ENCODE data around the gene MTX3. TPM values are rescaled to one million over a fixed set of nuclear protein-coding genes. Genes with fewer than 3 reads are reported as not detected.

The MTX3 gene, protein sequence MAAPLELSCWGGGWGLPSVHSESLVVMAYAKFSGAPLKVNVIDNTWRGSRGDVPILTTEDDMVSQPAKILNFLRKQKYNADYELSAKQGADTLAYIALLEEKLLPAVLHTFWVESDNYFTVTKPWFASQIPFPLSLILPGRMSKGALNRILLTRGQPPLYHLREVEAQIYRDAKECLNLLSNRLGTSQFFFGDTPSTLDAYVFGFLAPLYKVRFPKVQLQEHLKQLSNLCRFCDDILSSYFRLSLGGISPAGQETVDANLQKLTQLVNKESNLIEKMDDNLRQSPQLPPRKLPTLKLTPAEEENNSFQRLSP
- 10 to 100 TPM; 22.7 to 22.9 TPM for total RNA-seq
- 1 to 10 TPM; 2.4 to 2.7 TPM for polyA plus RNA-seq

DNA sequence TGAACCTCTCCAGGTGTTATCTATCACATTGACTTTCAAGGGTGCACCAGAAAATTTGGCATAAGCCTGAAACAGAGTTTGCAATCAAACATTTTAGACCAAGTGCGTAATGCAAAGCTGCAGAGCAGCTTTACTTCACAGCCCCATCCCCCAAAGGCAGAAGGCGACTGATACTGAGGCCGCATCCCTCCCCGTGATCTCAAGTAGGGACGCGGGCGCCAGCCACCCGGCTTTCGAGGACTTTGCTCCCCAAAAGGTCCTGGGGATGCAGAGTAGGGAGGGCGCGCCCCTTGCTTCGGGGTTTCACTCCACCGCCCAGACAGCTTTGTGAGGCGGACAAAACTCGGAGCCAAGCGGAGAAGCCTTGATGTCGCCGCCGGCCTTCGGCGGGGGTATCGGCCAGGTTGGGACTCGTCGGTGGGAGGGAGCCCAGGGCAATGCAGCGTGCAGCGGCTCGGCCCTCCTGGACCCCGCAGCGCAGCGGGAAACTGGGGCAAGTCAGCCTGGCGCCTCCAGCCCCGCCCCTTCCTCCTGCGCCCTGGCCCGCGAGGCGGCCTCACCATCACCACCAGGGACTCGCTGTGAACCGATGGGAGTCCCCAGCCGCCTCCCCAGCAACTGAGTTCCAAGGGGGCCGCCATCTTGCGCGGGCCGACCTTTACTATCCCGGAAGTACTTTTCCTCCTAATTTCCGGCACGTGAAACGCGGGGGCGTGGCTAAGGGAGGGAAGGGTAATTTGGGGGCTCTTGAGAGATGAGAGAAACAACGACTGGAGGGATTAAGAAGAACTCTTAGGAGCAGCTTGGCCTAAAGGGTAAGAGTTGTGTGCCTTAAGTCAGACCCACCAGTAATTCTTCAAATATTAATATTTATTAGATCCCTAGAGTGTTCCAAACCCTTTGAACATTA, at the start of gene MTX3:
Gene MTX3 (minus strand): TSS at position 665 of the 910 bp plus-strand sequence. CDS start 24 bp downstream, at position 641.
- Histone ChIP-seq H3K27ac (ENCODE audit: low read depth, low read length) (peak within 1 kb of the TSS; percentile 67), H3K36me3 (ENCODE audit: insufficient read depth, low read length) (peaks cover 7% of the 10 kb centered on the region), H3K4me3 (ENCODE audit: low read length in 2 of 2) (peak within 1 kb of the TSS; percentile 63 to 75), H3K27me3 (ENCODE audit: insufficient read depth, low read length) (no peaks in the 10 kb centered on the region), H3K9me3 (ENCODE audit: control insufficient read depth in 1 of 2, low read length in 2 of 2) (no peaks in the 10 kb centered on the region), H3K4me1 (ENCODE audit: insufficient read depth, low read length) (peaks cover 23% of the 10 kb centered on the region)
- H3K9me3 Mint-ChIP-seq: no peaks in the 10 kb centered on the region
- intact Hi-C loops (cut with micrococcal nuclease): loop anchor here (1.0 to 5.0 kb wide), 7 partner anchors 20 to 661 kb away; partner anchors contain the start of genes DHFR, HOMER1, MSH3 and TENT2
- H3K4me1 Mint-ChIP-seq: peaks cover 15 to 23% (median 19%) of the 10 kb centered on the region in 4 donors
- H3K27ac Mint-ChIP-seq: peak within 1 kb of the TSS; percentile 83 to 96 (median 93)
- peaks cover 24 to 32% of the 10 kb centered on the region in 2 donors for H3K36me3 Mint-ChIP-seq
- peaks cover 7% of the 10 kb centered on the region in 2 donors for H3K27me3 Mint-ChIP-seq
- peak within 1 kb of the TSS; percentile 82 to 93 (median 87) for H3K4me3 Mint-ChIP-seq
- ChIA-PET POLR2A (ENCODE audit: partially characterized antibody) (interaction anchor here (0.6 to 1.9 kb wide), 12 partner anchors 10 to 1016 kb away, joined by 3 to 17 read pairs (median 4); partner anchors contain the start of genes DHFR, MSH3 and SERINC5), CTCF (ENCODE audit: partially characterized antibody) (interaction anchor here (1.0 to 2.7 kb wide), 2 partner anchors 11 to 93 kb away, joined by 3 to 9 read pairs; no protein-coding TSS in a partner anchor)
- DNase-seq: peak; percentile 80 to 90 (median 85)

DNA sequence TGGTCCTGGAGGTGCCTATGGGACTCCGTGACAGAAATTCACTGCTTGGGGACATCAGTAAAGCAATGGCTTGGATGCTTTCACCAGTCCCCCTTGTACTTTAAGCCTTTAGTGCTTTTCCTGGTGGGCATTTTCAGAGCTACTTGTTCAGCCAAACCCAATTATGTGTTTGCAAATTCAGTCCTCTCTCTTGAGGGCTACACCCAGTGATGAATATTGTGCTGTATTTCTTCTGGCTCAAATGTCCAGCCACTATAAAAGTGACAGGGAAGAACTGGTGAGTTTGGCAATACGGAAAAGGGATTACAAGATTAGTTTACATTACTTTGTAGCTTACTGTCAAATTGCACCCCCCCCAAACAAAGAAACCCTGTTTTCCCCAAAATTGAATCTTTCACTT, 48.6 kb upstream of the MTX3 start:
- peaks cover 16% of the 10 kb centered on the region for H3K27me3 ChIP-seq (ENCODE audit: insufficient read depth, low read length)
- ChIA-PET POLR2A (ENCODE audit: partially characterized antibody) (no interaction called here), CTCF (ENCODE audit: partially characterized antibody) (no interaction called here)
- peaks cover 0 to 8% (median 4%) of the 10 kb centered on the region in 4 donors for H3K4me1 Mint-ChIP-seq
- no peaks in the 10 kb centered on the region for H3K36me3 Mint-ChIP-seq
- no peak for DNase-seq
- H3K27ac Mint-ChIP-seq: peak overlapping the region in 1 of 7 donors; percentile 54
- no peak overlapping the region for H3K4me3 Mint-ChIP-seq
- peaks cover 0 to 1% (median 0%) of the 10 kb centered on the region in 8 donors for H3K9me3 Mint-ChIP-seq
- no peak overlapping the region for H3K4me3 ChIP-seq (ENCODE audit: low read length in 2 of 2)
- H3K36me3 ChIP-seq (ENCODE audit: insufficient read depth, low read length): no peaks in the 10 kb centered on the region
- no peaks in the 10 kb centered on the region for H3K9me3 ChIP-seq (ENCODE audit: control insufficient read depth in 1 of 2, low read length in 2 of 2)
- intact Hi-C loops (cut with micrococcal nuclease): no loop called here
- H3K27me3 Mint-ChIP-seq: peaks cover 37 to 50% of the 10 kb centered on the region in 2 donors
- no peaks in the 10 kb centered on the region for H3K4me1 ChIP-seq (ENCODE audit: insufficient read depth, low read length)
- no peak overlapping the region for H3K27ac ChIP-seq (ENCODE audit: low read depth, low read length)

DNA sequence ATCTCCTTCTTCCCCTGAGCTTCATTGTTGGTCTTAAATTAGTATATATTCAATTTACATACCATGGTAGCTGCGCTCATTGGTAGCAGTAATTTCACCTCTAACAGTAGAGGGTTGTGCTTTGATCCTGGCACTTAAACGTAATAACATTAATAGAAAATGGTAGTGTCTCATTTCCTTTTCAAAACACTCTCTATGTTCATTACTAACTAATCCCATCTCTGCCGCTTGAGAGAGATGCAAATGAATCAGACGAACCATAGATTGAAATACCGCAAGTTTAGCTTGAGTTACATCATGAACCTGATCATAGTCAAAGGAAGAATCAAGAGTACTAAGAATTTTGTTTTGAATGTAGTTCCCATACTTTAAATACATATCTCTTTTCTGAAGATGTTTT, 46.3 kb upstream of the MTX3 start:
- H3K36me3 Mint-ChIP-seq: no peaks in the 10 kb centered on the region
- Histone ChIP-seq H3K27ac (ENCODE audit: low read depth, low read length) (no peak overlapping the region), H3K9me3 (ENCODE audit: control insufficient read depth in 1 of 2, low read length in 2 of 2) (no peaks in the 10 kb centered on the region), H3K27me3 (ENCODE audit: insufficient read depth, low read length) (peaks cover 23% of the 10 kb centered on the region), H3K4me3 (ENCODE audit: low read length in 2 of 2) (no peak overlapping the region), H3K4me1 (ENCODE audit: insufficient read depth, low read length) (no peaks in the 10 kb centered on the region), H3K36me3 (ENCODE audit: insufficient read depth, low read length) (no peaks in the 10 kb centered on the region)
- DNase-seq: no peak
- H3K4me1 Mint-ChIP-seq: peaks cover 0 to 9% (median 5%) of the 10 kb centered on the region in 4 donors
- POLR2A ChIA-PET (ENCODE audit: partially characterized antibody): no interaction called here
- no peak overlapping the region for H3K27ac Mint-ChIP-seq
- intact Hi-C loops (cut with micrococcal nuclease): no loop called here
- H3K9me3 Mint-ChIP-seq: peaks cover 0 to 3% (median 0%) of the 10 kb centered on the region in 8 donors
- H3K27me3 Mint-ChIP-seq: peaks cover 45 to 58% of the 10 kb centered on the region in 2 donors
- CTCF ChIA-PET (ENCODE audit: partially characterized antibody): interaction anchor here (1.4 kb wide), 1 partner anchor 46 kb away, joined by 3 read pairs; no protein-coding TSS in a partner anchor
- H3K4me3 Mint-ChIP-seq: no peak overlapping the region

DNA sequence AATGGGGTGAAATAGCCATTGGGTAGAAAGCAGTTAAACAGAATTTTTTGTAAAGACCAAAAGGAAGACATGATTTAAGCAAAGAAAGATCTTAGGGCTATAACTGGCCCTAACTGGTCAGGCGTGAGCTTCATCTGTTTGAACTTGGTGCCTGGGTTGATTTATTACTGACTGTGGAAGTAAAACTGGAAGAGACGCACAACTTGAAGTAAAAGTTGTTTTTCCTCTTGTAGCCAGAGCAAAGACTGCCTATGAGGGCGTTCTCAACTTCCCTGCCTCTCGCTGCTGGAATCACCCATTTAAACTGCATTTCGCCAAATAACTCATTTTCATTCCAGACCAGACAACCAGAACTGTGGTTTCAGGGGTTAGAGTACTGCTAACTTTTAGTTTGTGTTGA, 45.6 kb upstream of the MTX3 start:
- Histone ChIP-seq H3K4me3 (ENCODE audit: low read length in 2 of 2) (no peak overlapping the region), H3K36me3 (ENCODE audit: insufficient read depth, low read length) (no peaks in the 10 kb centered on the region), H3K9me3 (ENCODE audit: control insufficient read depth in 1 of 2, low read length in 2 of 2) (no peaks in the 10 kb centered on the region), H3K27me3 (ENCODE audit: insufficient read depth, low read length) (peaks cover 23% of the 10 kb centered on the region), H3K27ac (ENCODE audit: low read depth, low read length) (no peak overlapping the region), H3K4me1 (ENCODE audit: insufficient read depth, low read length) (no peaks in the 10 kb centered on the region)
- DNase-seq: no peak
- Mint-ChIP-seq H3K36me3 (no peaks in the 10 kb centered on the region), H3K4me3 (no peak overlapping the region), H3K27me3 (peaks cover 44 to 61% of the 10 kb centered on the region in 2 donors), H3K9me3 (peaks cover 0 to 3% (median 0%) of the 10 kb centered on the region in 8 donors), H3K4me1 (peaks cover 0 to 9% (median 5%) of the 10 kb centered on the region in 4 donors), H3K27ac (no peak overlapping the region)
- CTCF ChIA-PET (ENCODE audit: partially characterized antibody): interaction anchor here (1.4 kb wide), 1 partner anchor 47 kb away, joined by 3 read pairs; no protein-coding TSS in a partner anchor
- intact Hi-C loops (cut with micrococcal nuclease): no loop called here
- POLR2A ChIA-PET (ENCODE audit: partially characterized antibody): no interaction called here

DNA sequence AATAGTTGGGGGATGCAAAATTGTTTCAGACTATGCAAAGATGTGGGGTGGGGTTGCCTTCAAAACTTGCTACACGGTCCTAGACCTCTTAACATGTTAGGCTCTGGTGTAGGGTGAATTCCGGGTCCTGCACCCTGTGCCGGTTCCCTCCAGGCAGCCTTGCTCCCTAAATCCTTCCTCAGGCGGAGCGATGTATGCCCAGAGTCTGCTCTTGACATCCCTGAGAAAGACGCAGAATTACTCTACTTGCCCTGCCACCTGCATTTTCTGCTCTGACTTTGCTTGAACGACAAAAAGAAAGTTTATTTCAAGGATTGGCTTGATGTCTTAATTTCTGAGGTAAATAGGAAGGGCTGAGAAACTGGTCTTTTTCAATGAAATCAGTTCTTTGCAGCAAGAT, 44.8 kb upstream of the MTX3 start:
- ChIA-PET CTCF (ENCODE audit: partially characterized antibody) (no interaction called here), POLR2A (ENCODE audit: partially characterized antibody) (no interaction called here)
- no peak for DNase-seq
- Histone ChIP-seq H3K27me3 (ENCODE audit: insufficient read depth, low read length) (peaks cover 23% of the 10 kb centered on the region), H3K4me1 (ENCODE audit: insufficient read depth, low read length) (no peaks in the 10 kb centered on the region), H3K36me3 (ENCODE audit: insufficient read depth, low read length) (no peaks in the 10 kb centered on the region), H3K9me3 (ENCODE audit: control insufficient read depth in 1 of 2, low read length in 2 of 2) (no peaks in the 10 kb centered on the region), H3K27ac (ENCODE audit: low read depth, low read length) (no peak overlapping the region), H3K4me3 (ENCODE audit: low read length in 2 of 2) (no peak overlapping the region)
- Mint-ChIP-seq H3K4me3 (peak overlapping the region in 3 of 8 donors; percentile 26 to 47 (median 37)), H3K36me3 (no peaks in the 10 kb centered on the region), H3K27ac (no peak overlapping the region), H3K4me1 (peaks cover 0 to 9% (median 5%) of the 10 kb centered on the region in 4 donors), H3K9me3 (peaks cover 0 to 3% (median 0%) of the 10 kb centered on the region in 8 donors), H3K27me3 (peaks cover 41 to 57% of the 10 kb centered on the region in 2 donors)
- intact Hi-C loops (cut with micrococcal nuclease): no loop called here

DNA sequence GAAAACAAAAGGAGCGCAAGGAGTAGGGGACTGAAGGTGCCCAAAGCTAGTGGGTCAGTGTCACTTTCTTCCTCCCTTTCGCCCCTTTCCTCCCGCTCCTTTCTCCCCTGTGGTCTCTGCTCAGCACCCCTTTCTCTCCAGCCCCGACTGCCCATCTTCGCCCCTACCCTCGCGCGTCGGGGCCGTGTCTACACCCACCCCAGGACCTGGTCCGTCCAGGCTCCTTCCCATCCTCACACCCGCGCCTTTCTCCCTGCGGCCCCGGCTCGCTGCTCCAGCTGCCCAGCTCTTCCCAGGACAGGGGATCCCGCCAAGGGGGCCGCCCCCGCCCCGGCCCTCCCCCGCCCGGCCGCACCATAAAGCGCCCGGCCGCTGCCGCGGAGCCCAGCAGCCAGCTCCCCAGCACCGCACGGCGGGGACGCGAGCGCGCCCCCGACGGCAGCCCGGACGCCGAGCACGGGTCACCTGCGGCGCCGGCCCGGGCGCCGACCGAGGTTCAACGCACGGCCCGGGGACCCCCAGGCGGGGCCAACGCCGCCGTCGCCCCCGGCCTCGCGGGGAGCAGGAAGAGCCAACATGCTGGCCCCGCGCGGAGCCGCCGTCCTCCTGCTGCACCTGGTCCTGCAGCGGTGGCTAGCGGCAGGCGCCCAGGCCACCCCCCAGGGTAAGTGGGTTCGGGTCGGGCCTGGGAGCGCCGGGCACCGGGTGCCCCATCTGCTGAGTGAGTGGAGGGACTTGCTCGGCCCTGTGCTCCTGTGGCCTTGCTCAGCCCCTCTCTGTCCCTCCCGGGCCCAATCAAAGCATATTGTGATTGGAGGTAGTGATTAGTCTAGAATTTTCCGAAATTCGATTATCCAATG, 44.1 kb upstream of the MTX3 start, which contains the start of gene THBS4:
Gene THBS4 (plus strand): TSS at position 387 of the 860 bp plus-strand sequence. CDS start 190 bp downstream, at position 577.
- intact Hi-C loops (cut with micrococcal nuclease): no loop called here
- H3K4me3 Mint-ChIP-seq: peak within 1 kb of the TSS; percentile 40 to 65 (median 57)
- peaks cover 40 to 55% of the 10 kb centered on the region in 2 donors for H3K27me3 Mint-ChIP-seq
- H3K36me3 Mint-ChIP-seq: no peaks in the 10 kb centered on the region
- peaks cover 23% of the 10 kb centered on the region for H3K27me3 ChIP-seq (ENCODE audit: insufficient read depth, low read length)
- H3K27ac ChIP-seq (ENCODE audit: low read depth, low read length): no peak within 1 kb of the TSS
- no peaks in the 10 kb centered on the region for H3K36me3 ChIP-seq (ENCODE audit: insufficient read depth, low read length)
- ChIA-PET POLR2A (ENCODE audit: partially characterized antibody) (no interaction called here), CTCF (ENCODE audit: partially characterized antibody) (no interaction called here)
- no peaks in the 10 kb centered on the region for H3K9me3 ChIP-seq (ENCODE audit: control insufficient read depth in 1 of 2, low read length in 2 of 2)
- H3K4me1 Mint-ChIP-seq: peaks cover 0 to 9% (median 5%) of the 10 kb centered on the region in 4 donors
- no peak within 1 kb of the TSS for H3K4me3 ChIP-seq (ENCODE audit: low read length in 2 of 2)
- no peak for DNase-seq
- no peaks in the 10 kb centered on the region for H3K4me1 ChIP-seq (ENCODE audit: insufficient read depth, low read length)
- H3K9me3 Mint-ChIP-seq: peaks cover 0 to 3% (median 0%) of the 10 kb centered on the region in 8 donors
- no peak within 1 kb of the TSS for H3K27ac Mint-ChIP-seq
